Activated T-helper 17 cell treated with anti-CD3 and anti-CD28 coated beads, Interleukin-2, amount 50 U/mL, for 72 hours (primary cell): Measurements from ENCODE around the gene ZBTB5. TPM values are rescaled to one million over a fixed set of nuclear protein-coding genes. Genes with fewer than 3 reads are reported as not detected.
"Not testable (repeated sequence)": the region's sequence is repeated elsewhere in the genome, so short reads cannot be mapped to it uniquely, and the experiment has no call there.

ENCODE experiments used
- ATAC-seq: fragments of 150-1000 bp; cut with Tn5 transposase; replicated peaks from 2 replicates; pipeline ENCODE4 v1.10.0; 2021; ENCODE audit warnings: mild to moderate bottlenecking, moderate library complexity
- H3K27ac Mint-ChIP-seq: one replicate; pipeline ENCODE4 v1.8.0; 2022; ENCODE audit warnings: mixed read lengths
- H3K27me3 Mint-ChIP-seq: one replicate; pipeline ENCODE4 v1.8.0; 2022; ENCODE audit warnings: mixed read lengths
- H3K36me3 Mint-ChIP-seq: one replicate; pipeline ENCODE4 v1.8.0; 2022; ENCODE audit warnings: low read depth, mild to moderate bottlenecking, mixed read lengths
- H3K4me1 Mint-ChIP-seq: one replicate; pipeline ENCODE4 v1.8.0; 2022; ENCODE audit warnings: mixed read lengths
- H3K4me3 Mint-ChIP-seq: one replicate; pipeline ENCODE4 v1.8.0; 2022; ENCODE audit warnings: mild to moderate bottlenecking, mixed read lengths
- H3K9me3 Mint-ChIP-seq: one replicate; pipeline ENCODE4 v1.8.0; 2022; ENCODE audit warnings: mixed read lengths
- total RNA-seq, 2 donors: library from RNA; stranded (reverse); gene quantifications; one replicate each; pipeline ENCODE4 v1.2.3, GENCODE V29; 2022

Gene ZBTB5
- total RNA-seq, 2 donors from 2014 or later: 7.7 to 13.8 TPM

GRCh38 chr9:37501957-37502596, 36.8 kb upstream of the ZBTB5 start:
- Mint-ChIP-seq H3K27ac (peak overlapping the region; percentile 77), H3K36me3 (peaks cover 100% of the 10 kb centered on the region), H3K4me3 (no peak overlapping the region), H3K4me1 (peaks cover 26% of the 10 kb centered on the region), H3K9me3 (no peaks in the 10 kb centered on the region), H3K27me3 (no peaks in the 10 kb centered on the region)
- ATAC-seq: no peak

GRCh38 chr9:37499297-37499696, 34.0 kb upstream of the ZBTB5 start:
- no peak overlapping the region for H3K4me3 Mint-ChIP-seq
- peaks cover 26% of the 10 kb centered on the region for H3K4me1 Mint-ChIP-seq
- H3K27me3 Mint-ChIP-seq: no peaks in the 10 kb centered on the region
- peaks cover 98% of the 10 kb centered on the region for H3K36me3 Mint-ChIP-seq
- ATAC-seq: no peak
- peak overlapping the region; percentile 17 for H3K27ac Mint-ChIP-seq
- no peaks in the 10 kb centered on the region for H3K9me3 Mint-ChIP-seq

GRCh38 chr9:37498457-37498856, 33.2 kb upstream of the ZBTB5 start:
- no peak for ATAC-seq
- H3K4me1 Mint-ChIP-seq: peaks cover 20% of the 10 kb centered on the region
- no peak overlapping the region for H3K4me3 Mint-ChIP-seq
- peak overlapping the region; percentile 52 for H3K27ac Mint-ChIP-seq
- peaks cover 98% of the 10 kb centered on the region for H3K36me3 Mint-ChIP-seq
- H3K27me3 Mint-ChIP-seq: no peaks in the 10 kb centered on the region
- no peaks in the 10 kb centered on the region for H3K9me3 Mint-ChIP-seq

- H3K4me3 Mint-ChIP-seq: no peak overlapping the region
- H3K27me3 Mint-ChIP-seq: no peaks in the 10 kb centered on the region
- no peak for ATAC-seq
- H3K27ac Mint-ChIP-seq: peak overlapping the region; percentile 52
- H3K4me1 Mint-ChIP-seq: peaks cover 12% of the 10 kb centered on the region
- H3K9me3 Mint-ChIP-seq: no peaks in the 10 kb centered on the region
- H3K36me3 Mint-ChIP-seq: peaks cover 98% of the 10 kb centered on the region
Measured at GRCh38 chr9:37497320-37497719, 32.1 kb upstream of the ZBTB5 start.

GRCh38 chr9:37496020-37496419, 30.8 kb upstream of the ZBTB5 start:
- H3K4me3 Mint-ChIP-seq: no peak overlapping the region
- H3K27ac Mint-ChIP-seq: peak overlapping the region; percentile 60
- no peak for ATAC-seq
- no peaks in the 10 kb centered on the region for H3K27me3 Mint-ChIP-seq
- peaks cover 98% of the 10 kb centered on the region for H3K36me3 Mint-ChIP-seq
- no peaks in the 10 kb centered on the region for H3K9me3 Mint-ChIP-seq
- peaks cover 5% of the 10 kb centered on the region for H3K4me1 Mint-ChIP-seq

- no peak for ATAC-seq
- H3K4me3 Mint-ChIP-seq: no peak overlapping the region
- peak overlapping the region; percentile 60 for H3K27ac Mint-ChIP-seq
Measured at GRCh38 chr9:37495571-37495970, 30.3 kb upstream of the ZBTB5 start.

GRCh38 chr9:37491939-37492338, 26.7 kb upstream of the ZBTB5 start:
- H3K9me3 Mint-ChIP-seq: no peaks in the 10 kb centered on the region
- H3K27ac Mint-ChIP-seq: no peak overlapping the region
- H3K4me3 Mint-ChIP-seq: no peak overlapping the region
- no peaks in the 10 kb centered on the region for H3K27me3 Mint-ChIP-seq
- peaks cover 23% of the 10 kb centered on the region for H3K4me1 Mint-ChIP-seq
- no peak for ATAC-seq
- H3K36me3 Mint-ChIP-seq: peaks cover 98% of the 10 kb centered on the region

More at GRCh38 chr9:37495571-37495970, 30.3 kb upstream of the ZBTB5 start:
- Mint-ChIP-seq H3K4me1 (peaks cover 6% of the 10 kb centered on the region), H3K27me3 (no peaks in the 10 kb centered on the region), H3K9me3 (no peaks in the 10 kb centered on the region), H3K36me3 (peaks cover 98% of the 10 kb centered on the region)

GRCh38 chr9:37486616-37487548, 21.6 kb upstream of the ZBTB5 start:
- no peaks in the 10 kb centered on the region for H3K9me3 Mint-ChIP-seq
- ATAC-seq: no peak
- peak overlapping the region; percentile 92 for H3K27ac Mint-ChIP-seq
- H3K4me3 Mint-ChIP-seq: peak overlapping the region; percentile 94
- H3K36me3 Mint-ChIP-seq: peaks cover 61% of the 10 kb centered on the region
- peaks cover under 1% of the 10 kb centered on the region for H3K27me3 Mint-ChIP-seq
- H3K4me1 Mint-ChIP-seq: peaks cover 27% of the 10 kb centered on the region

- no peak for ATAC-seq
- Mint-ChIP-seq H3K27me3 (peaks cover 6% of the 10 kb centered on the region), H3K36me3 (peaks cover 54% of the 10 kb centered on the region), H3K4me1 (peaks cover 27% of the 10 kb centered on the region), H3K4me3 (peak overlapping the region; percentile 94), H3K9me3 (no peaks in the 10 kb centered on the region), H3K27ac (peak overlapping the region; percentile 92)
Measured at GRCh38 chr9:37486256-37486615, 21.0 kb upstream of the ZBTB5 start.

- peaks cover 48% of the 10 kb centered on the region for H3K36me3 Mint-ChIP-seq
- peak; percentile 98 for ATAC-seq
- peaks cover 7% of the 10 kb centered on the region for H3K27me3 Mint-ChIP-seq
- peak within 1 kb of the TSS; percentile 94 for H3K4me3 Mint-ChIP-seq
- H3K27ac Mint-ChIP-seq: peak within 1 kb of the TSS; percentile 92
- H3K4me1 Mint-ChIP-seq: peaks cover 27% of the 10 kb centered on the region
- H3K9me3 Mint-ChIP-seq: no peaks in the 10 kb centered on the region
Measured at GRCh38 chr9:37485389-37486255, 20.4 kb upstream of the ZBTB5 start, which contains the start of gene POLR1E. TSS of gene POLR1E (plus strand) at chr9:37485948. CDS start at chr9:37486048, 100 bp downstream.

- no peaks in the 10 kb centered on the region for H3K36me3 Mint-ChIP-seq
- peaks cover 27% of the 10 kb centered on the region for H3K27me3 Mint-ChIP-seq
- no peak overlapping the region for H3K27ac Mint-ChIP-seq
- H3K9me3 Mint-ChIP-seq: no peaks in the 10 kb centered on the region
- no peak overlapping the region for H3K4me3 Mint-ChIP-seq
- ATAC-seq: no peak
- peaks cover 4% of the 10 kb centered on the region for H3K4me1 Mint-ChIP-seq
Measured at GRCh38 chr9:37480759-37481158, 15.5 kb upstream of the ZBTB5 start.

GRCh38 chr9:37477987-37478619, 12.9 kb upstream of the ZBTB5 start:
- H3K36me3 Mint-ChIP-seq, H3K27ac Mint-ChIP-seq, H3K4me3 Mint-ChIP-seq, ATAC-seq, H3K9me3 Mint-ChIP-seq, H3K4me1 Mint-ChIP-seq: not testable (repeated sequence)
- peaks cover 27% of the 10 kb centered on the region for H3K27me3 Mint-ChIP-seq

GRCh38 chr9:37477443-37477842, 12.2 kb upstream of the ZBTB5 start:
- H3K27me3 Mint-ChIP-seq: peaks cover 27% of the 10 kb centered on the region
- H3K36me3 Mint-ChIP-seq, ATAC-seq, H3K4me1 Mint-ChIP-seq, H3K9me3 Mint-ChIP-seq, H3K4me3 Mint-ChIP-seq, H3K27ac Mint-ChIP-seq: not testable (repeated sequence)

- Mint-ChIP-seq H3K4me3 (no peak overlapping the region), H3K4me1 (peaks cover 5% of the 10 kb centered on the region), H3K27me3 (peaks cover 27% of the 10 kb centered on the region), H3K9me3 (no peaks in the 10 kb centered on the region), H3K27ac (no peak overlapping the region), H3K36me3 (no peaks in the 10 kb centered on the region)
- ATAC-seq: no peak
Measured at GRCh38 chr9:37476930-37477329, 11.7 kb upstream of the ZBTB5 start.
